Nephron progenitor cell (in vitro differentiated cells): ENCODE data around the gene PAPOLB.
A peak's percentile ranks its signal among the peaks of the same experiment; 100 is the strongest.
"Not testable (repeated sequence)": the region's sequence is repeated elsewhere in the genome, so short reads cannot be mapped to it uniquely, and the experiment has no call there.

Experiments
- DNase-seq: peaks from one replicate; pipeline ENCODE4 v3.0.0; 2021
- H3K27ac Mint-ChIP-seq: 2 replicates; pipeline ENCODE4 v1.8.0; 2021; ENCODE audit warnings: mild to moderate bottlenecking, moderate library complexity, mixed read lengths
- H3K27me3 Mint-ChIP-seq: 2 replicates; pipeline ENCODE4 v1.8.0; 2021; ENCODE audit warnings: mild to moderate bottlenecking, low read depth, mixed read lengths; ENCODE audit not compliant: poor library complexity
- H3K36me3 Mint-ChIP-seq: 2 replicates; pipeline ENCODE4 v1.8.0; 2021; ENCODE audit warnings: low read depth, mixed read lengths
- H3K4me1 Mint-ChIP-seq: 2 replicates; pipeline ENCODE4 v1.8.0; 2021; ENCODE audit warnings: mixed read lengths
- H3K4me3 Mint-ChIP-seq: 2 replicates; pipeline ENCODE4 v1.8.0; 2021; ENCODE audit warnings: mild to moderate bottlenecking, moderate library complexity, mixed read lengths
- H3K9me3 Mint-ChIP-seq: 2 replicates; pipeline ENCODE4 v1.8.0; 2021; ENCODE audit warnings: mild to moderate bottlenecking, moderate library complexity, mixed read lengths
- TF ChIP-seq, protein P1 (sequence below): fragments of 200-600 bp; sonication (generic); IDR thresholded peaks from 2 replicates; pipeline ENCODE4 v1.5.0; 2021; ENCODE audit warnings: antibody characterized with exemption

The PAPOLB gene

DNA sequence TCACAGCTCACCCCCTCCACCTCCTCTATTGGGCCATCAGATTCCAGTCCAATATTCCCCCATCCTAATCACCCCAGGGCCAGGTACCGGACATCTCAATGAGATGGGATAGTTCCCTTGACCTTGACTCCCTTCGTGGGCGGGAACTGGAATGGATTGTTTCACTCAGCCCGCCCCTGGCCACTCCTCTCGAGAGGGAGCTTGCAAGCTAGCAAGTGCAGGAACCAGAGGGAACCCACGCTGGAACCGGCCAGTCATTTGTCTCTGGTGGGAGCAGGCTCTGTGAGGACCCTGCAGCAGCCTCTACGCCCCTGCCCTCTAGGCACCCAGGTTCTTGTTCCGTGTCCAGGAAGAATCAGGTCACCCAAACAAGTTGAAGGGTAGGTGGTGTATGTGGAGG, 32.7 kb upstream of the PAPOLB start:
- Mint-ChIP-seq H3K36me3 (no peaks in the 10 kb centered on the region), H3K4me1 (no peaks in the 10 kb centered on the region), H3K4me3 (no peak overlapping the region), H3K27ac (no peak overlapping the region), H3K27me3 (peaks cover 23% of the 10 kb centered on the region), H3K9me3 (peaks cover 19% of the 10 kb centered on the region)
- TF ChIP-seq, protein P1, sequence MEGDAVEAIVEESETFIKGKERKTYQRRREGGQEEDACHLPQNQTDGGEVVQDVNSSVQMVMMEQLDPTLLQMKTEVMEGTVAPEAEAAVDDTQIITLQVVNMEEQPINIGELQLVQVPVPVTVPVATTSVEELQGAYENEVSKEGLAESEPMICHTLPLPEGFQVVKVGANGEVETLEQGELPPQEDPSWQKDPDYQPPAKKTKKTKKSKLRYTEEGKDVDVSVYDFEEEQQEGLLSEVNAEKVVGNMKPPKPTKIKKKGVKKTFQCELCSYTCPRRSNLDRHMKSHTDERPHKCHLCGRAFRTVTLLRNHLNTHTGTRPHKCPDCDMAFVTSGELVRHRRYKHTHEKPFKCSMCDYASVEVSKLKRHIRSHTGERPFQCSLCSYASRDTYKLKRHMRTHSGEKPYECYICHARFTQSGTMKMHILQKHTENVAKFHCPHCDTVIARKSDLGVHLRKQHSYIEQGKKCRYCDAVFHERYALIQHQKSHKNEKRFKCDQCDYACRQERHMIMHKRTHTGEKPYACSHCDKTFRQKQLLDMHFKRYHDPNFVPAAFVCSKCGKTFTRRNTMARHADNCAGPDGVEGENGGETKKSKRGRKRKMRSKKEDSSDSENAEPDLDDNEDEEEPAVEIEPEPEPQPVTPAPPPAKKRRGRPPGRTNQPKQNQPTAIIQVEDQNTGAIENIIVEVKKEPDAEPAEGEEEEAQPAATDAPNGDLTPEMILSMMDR = no peak
- no peak for DNase-seq

DNA sequence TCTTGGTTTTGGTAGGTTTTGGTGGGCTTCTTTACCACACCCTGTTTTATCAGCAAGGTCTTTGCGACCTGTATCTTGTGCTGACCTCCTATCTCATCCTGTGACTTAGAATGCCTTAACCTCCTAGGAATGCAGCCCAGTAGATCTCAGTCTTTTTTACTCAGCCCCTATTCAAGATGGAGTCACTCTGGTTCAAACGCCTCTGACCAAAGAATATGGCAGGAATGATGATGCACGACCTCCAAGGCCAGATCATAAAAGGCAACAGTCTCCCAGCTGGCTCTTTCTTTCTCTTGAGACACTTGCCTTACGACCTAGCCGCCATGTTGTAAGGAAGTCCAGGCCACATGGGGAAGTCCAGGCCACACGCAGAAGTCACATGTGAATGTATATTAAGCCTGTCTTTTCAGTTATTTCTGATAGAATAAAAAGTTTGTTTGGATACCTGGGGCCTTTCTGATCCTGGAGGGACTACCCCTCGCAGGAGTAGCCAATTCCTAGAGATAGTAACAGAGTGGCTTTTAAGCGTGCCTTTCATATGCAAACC, 32.2 kb upstream of the PAPOLB start:
- Mint-ChIP-seq H3K36me3 (no peaks in the 10 kb centered on the region), H3K4me3 (no peak overlapping the region), H3K9me3 (peaks cover 19% of the 10 kb centered on the region), H3K27me3 (peaks cover 28% of the 10 kb centered on the region), H3K4me1 (no peaks in the 10 kb centered on the region), H3K27ac (no peak overlapping the region)
- no peak for DNase-seq
- TF ChIP-seq, protein P1 = no peak

DNA sequence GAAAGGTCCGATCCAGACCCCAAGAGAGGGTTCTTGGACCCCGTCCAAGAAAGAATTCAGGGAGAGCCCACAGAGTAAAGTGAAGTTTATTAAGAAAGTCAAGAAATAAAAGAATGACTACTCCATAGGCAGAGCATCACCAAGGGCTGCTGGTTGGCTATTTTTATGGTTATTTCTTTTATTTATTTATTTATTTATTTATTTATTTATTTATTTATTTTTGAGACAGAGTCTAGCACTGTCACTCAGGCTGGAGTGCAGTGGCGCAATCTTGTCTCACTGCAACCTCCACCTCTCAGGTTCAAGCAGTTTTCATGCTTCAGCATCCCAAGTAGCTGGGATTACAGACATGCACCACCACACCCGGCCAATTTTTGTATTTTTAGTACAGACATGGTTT, 31.4 kb upstream of the PAPOLB start:
- Mint-ChIP-seq H3K9me3 (peaks cover 19% of the 10 kb centered on the region), H3K27me3 (peaks cover 28% of the 10 kb centered on the region), H3K27ac (peak overlapping the region; percentile 77)
- H3K4me3 Mint-ChIP-seq, H3K36me3 Mint-ChIP-seq, DNase-seq, H3K4me1 Mint-ChIP-seq: not testable (repeated sequence)

DNA sequence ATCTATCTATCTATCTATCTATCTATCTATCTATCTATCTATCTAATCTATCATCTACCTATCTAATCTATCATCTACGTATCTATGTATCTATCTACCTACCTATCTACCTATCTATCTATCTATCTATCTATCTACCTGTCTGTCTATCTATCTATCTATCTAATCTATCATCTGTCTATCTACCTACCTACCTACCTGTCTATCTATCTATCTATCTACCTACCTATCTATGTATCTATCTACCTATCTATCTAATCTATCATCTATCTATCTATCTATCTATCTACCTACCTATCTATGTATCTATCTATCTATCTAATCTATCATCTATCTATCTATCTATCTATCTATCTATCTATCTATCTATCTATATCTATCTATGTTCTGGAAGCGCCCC, 29.7 kb upstream of the PAPOLB start:
- not testable (repeated sequence) for H3K27ac Mint-ChIP-seq, DNase-seq, H3K36me3 Mint-ChIP-seq, H3K4me3 Mint-ChIP-seq, H3K4me1 Mint-ChIP-seq
- Mint-ChIP-seq H3K27me3 (peaks cover 25% of the 10 kb centered on the region), H3K9me3 (peaks cover 19% of the 10 kb centered on the region)

DNA sequence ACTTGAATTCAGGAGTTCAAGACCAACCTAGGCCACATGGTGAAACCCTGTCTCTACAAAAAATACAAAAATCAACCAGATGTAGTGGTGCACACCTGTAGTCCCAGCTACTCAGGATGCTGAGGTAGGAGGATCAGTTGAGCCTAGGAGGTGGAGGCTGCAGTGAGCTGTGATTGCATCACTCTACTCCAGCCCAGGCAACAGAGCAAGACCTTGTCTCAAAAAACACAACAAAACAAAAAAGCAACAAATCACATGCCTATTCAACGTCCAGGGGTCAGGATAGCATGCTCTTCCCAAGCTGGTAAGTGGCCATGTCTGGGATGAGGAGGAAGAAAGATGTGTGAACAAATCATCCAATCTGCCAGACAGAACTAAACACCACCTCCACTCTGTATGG, 27.9 kb upstream of the PAPOLB start:
- DNase-seq = no peak
- Mint-ChIP-seq H3K4me3 (no peak overlapping the region), H3K4me1 (no peaks in the 10 kb centered on the region), H3K27me3 (peaks cover 35% of the 10 kb centered on the region), H3K27ac (no peak overlapping the region), H3K36me3 (no peaks in the 10 kb centered on the region), H3K9me3 (peaks cover 11% of the 10 kb centered on the region)
- TF ChIP-seq, protein P1 = no peak

DNA sequence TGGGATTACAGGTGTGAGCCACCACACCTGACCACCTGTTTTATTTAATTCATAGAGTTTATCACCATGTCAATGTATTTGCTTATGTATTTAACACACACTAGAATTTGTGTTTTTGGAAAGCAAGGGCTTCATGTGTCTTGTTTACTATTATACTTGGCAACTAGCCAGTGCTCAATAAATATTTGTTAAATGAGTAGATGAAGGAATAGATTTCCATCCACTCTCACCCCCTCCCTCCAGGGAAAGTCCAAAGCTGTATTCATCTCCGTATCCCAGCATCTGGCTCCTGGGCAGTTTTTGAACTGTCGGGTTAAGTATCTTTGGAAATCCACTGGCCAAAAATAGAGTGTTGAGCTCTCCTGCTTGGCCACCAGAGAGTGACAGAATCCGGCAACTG, 26.3 kb upstream of the PAPOLB start:
- Mint-ChIP-seq H3K36me3 (no peaks in the 10 kb centered on the region), H3K27me3 (peaks cover 37% of the 10 kb centered on the region), H3K27ac (no peak overlapping the region), H3K4me3 (no peak overlapping the region), H3K9me3 (no peaks in the 10 kb centered on the region), H3K4me1 (no peaks in the 10 kb centered on the region)
- DNase-seq = no peak
- TF ChIP-seq, protein P1 = no peak

DNA sequence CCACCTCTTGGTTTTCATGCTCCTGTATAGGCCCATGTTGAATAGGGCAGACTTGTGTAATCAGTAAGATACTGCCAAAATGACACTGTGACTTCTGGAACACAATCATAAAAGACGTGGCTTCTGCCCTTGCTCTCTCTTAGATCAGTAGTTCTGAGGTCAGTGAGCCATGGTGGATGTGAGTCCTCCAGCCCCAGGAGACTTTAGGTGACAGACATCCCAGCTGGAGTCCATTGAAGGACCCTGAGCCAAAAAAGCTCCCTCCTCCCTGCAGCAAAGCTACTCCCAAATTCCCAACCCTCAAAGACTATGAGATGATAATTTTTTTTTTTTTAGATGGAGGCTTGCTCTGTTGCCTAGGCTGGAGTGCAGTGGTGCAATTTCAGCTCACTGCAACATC, 24.8 kb upstream of the PAPOLB start:
- no peak for DNase-seq
- H3K4me1 Mint-ChIP-seq = peaks cover 11% of the 10 kb centered on the region
- no peak overlapping the region for H3K4me3 Mint-ChIP-seq
- TF ChIP-seq, protein P1 = no peak
- H3K36me3 Mint-ChIP-seq = no peaks in the 10 kb centered on the region
- no peak overlapping the region for H3K27ac Mint-ChIP-seq
- no peaks in the 10 kb centered on the region for H3K9me3 Mint-ChIP-seq
- peaks cover 34% of the 10 kb centered on the region for H3K27me3 Mint-ChIP-seq
